Hypothalamus (tissue), 51 donors: Measurements from ENCODE around the gene PLEKHG5.

ENCODE experiments used
- DNase-seq, 51 donors: peaks; one replicate each; lab custom pipeline; 2025; lab: John Stamatoyannopoulos, UW

Gene PLEKHG5

DNA sequence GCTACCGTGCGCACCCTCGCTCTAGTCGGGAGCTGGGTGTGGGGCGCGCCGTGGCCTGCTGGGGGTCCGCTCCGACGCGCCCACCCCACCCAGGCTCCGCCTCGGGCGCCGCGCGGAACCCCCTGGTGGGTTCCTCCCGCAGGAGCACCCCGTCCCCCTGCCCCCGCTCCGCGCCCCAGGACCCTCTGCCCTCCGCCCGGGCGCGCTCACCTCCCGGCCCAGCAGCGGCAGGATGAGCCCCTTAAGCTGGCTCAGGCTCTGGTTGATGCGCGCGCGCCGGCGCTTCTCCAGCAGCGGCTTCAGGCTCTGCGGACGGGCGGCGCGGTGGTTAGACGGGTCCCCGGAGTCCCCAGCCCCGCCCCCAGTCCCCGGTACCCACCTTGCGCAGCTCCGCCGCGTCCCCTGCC is 72.1 kb downstream of the PLEKHG5 start:
- no peak for DNase-seq

DNA sequence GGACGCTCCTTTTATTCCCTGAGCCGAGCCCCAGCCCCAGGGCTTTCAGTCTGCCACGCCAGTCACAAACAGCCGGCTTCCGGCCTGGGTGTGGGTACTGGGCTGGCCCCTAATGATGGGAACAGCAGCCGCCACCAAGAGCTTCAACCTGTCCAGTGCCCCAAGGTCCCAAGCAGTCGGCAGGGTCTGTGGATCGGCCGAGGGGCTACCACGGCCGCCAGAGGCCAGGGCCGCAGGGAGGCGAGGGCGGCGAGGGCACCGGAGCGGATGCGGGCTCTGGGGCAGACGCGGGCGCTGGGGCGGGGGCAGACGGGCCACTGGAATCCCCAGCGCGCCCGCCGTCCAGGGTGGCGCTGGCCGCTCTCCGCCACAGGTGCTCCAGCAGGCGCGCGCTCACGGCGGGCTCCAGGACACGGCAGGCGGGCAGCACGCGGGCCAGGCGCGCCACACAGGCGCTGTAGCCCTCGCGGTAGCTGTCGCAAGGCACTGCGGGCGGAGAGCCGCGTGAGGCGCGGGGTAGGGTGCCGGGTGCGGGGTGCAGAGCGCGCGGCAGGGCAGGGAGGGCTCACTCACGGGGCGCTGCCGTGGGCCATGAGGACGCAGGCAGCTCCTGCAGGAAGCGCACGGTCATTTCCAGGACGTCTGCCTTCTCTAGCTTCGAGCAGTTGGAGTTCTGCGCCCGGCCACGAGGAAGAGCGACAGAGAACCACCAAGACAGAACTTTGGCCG is 72.6 kb downstream of the PLEKHG5 start:
- no peak for DNase-seq

DNA sequence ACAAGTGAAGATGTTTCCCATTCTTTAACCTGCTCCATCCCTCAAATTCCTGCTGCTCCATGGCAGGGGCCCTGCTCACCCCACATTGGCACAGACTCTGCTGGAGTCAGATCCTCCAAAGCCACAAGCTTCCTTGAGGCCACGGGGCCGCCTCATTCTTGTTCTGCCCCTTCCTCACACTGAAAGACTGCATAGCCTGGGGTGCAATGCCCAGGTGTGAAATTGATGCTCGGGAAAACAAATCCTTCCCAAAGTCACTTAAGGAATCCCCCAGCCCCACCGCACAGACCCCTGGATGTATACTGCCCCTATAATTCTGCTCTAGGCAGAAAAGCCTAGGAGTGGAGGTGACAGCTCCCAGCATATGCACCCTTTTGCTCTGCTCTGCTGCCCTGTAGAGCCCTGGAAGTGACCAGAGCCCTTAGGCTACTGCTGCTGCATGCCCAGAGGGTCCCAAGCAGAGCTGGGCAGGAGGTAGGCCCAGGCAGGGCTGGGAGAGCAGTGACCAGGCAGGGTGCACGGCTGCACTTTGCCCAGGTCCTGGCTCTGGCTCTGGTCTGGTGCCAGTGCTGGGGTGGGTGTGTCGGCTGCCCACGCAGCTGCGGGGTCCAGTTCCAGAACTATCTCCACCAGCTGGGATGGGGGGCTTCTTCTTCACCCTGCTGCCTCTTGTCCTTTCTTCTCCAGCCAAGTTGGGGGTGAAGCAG is 73.4 kb downstream of the PLEKHG5 start:
- DNase-seq: no peak
